ENCODE data around the gene LRP8. TPM values are rescaled to one million over a fixed set of nuclear protein-coding genes. Genes with fewer than 3 reads are reported as not detected.

LRP8 gene
- total and polyA plus RNA-seq, 2 donors (not counting 3 experiments of a cell fraction or from before 2014, with no cell fraction given) = 40.9 to 62.2 TPM

- intact Hi-C loops (cut with micrococcal nuclease) (no loop called here), dilution Hi-C loops (cut with MboI; ENCODE audit: extremely low pct_ligation_motif_present, low sequenced_read_pairs) (no loop called here)
- DNase-seq (ENCODE audit: low read depth, low spot score) (no peak), FAIRE-seq (no peak)
- no peak overlapping the region for H3K9ac ChIP-seq (replicated peaks; ENCODE audit: extremely low read depth, insufficient read depth, low read length)
- H3K27me3 ChIP-seq (ENCODE audit: control insufficient read depth in 2 of 2, insufficient read depth in 2 of 2, low read length in 2 of 2) = no peaks in the 10 kb centered on the region
- peaks cover 38% of the 10 kb centered on the region for H3K79me2 ChIP-seq (ENCODE audit: control insufficient read depth, insufficient read depth, low read length)
- H4K20me1 ChIP-seq (replicated peaks; ENCODE audit: control insufficient read depth, extremely low read depth, insufficient read depth, low read length) = no peaks in the 10 kb centered on the region
- POLR2A ChIA-PET = no interaction called here
- CTCF ChIA-PET = interaction anchor here (1.8 kb wide), 1 partner anchor 99 kb away, joined by 13 read pairs; no protein-coding TSS in a partner anchor
- no peaks in the 10 kb centered on the region for H3K9me3 ChIP-seq (replicated peaks; ENCODE audit: control insufficient read depth, insufficient read depth, low read length)
- H3K4me1 ChIP-seq (ENCODE audit: control insufficient read depth, extremely low read depth, insufficient read depth, low read length) = peaks cover 24% of the 10 kb centered on the region
- no TSS peak for BruUV-seq (replicated peaks)
- no peak overlapping the region for H3K4me2 ChIP-seq (ENCODE audit: insufficient read depth, low read length)
- no peaks in the 10 kb centered on the region for H3K9me1 ChIP-seq (replicated peaks; ENCODE audit: control insufficient read depth, extremely low read depth, insufficient read depth, low read length)
- H3K4me3 ChIP-seq (replicated peaks in 1 of 3; ENCODE audit: insufficient read depth in 1 of 3, low read depth in 1 of 3, low read length in 3 of 3) = no peak overlapping the region
- no peak overlapping the region for H2AFZ ChIP-seq (ENCODE audit: low read depth, low read length)
- TF ChIP-seq MAX (IDR thresholded peaks at IDR 0.05; ENCODE audit: insufficient read depth, insufficient read length) (no peak), CTCF (IDR thresholded peaks at IDR 0.05; ENCODE audit: extremely low read depth in 1 of 2, insufficient read depth in 1 of 2, low read depth in 1 of 2, low read length in 2 of 2) (no peak), POLR2AphosphoS5 (IDR thresholded peaks at IDR 0.05; ENCODE audit: insufficient read depth, low read depth, low read length) (no peak), MYC (IDR thresholded peaks at IDR 0.05; ENCODE audit: low read depth, low read length) (no peak), POLR2A (IDR thresholded peaks at IDR 0.05; ENCODE audit: low read depth, low read length) (no peak), JUN (IDR thresholded peaks at IDR 0.05; ENCODE audit: borderline replicate concordance, insufficient read depth, insufficient read length, low read depth) (no peak), EZH2 (IDR thresholded peaks at IDR 0.05; ENCODE audit: borderline replicate concordance, low read depth, low read length, severe bottlenecking) (no peak), FOS (IDR thresholded peaks at IDR 0.05; ENCODE audit: borderline replicate concordance, insufficient read depth, low read length) (no peak), GATA2 (IDR thresholded peaks at IDR 0.05; ENCODE audit: insufficient read depth, insufficient read length, low read depth, low read length) (no peak)
- no peak overlapping the region for H3K27ac ChIP-seq (ENCODE audit: insufficient read depth, low read depth, low read length)
- peaks cover 0 to 1% of the 10 kb centered on the region in 2 experiments for H3K36me3 ChIP-seq (ENCODE audit: control insufficient read depth in 2 of 2, extremely low read depth in 1 of 2, insufficient read depth in 2 of 2, low read length in 2 of 2)
Measured at GRCh38 chr1:53294061-53294460, 33.8 kb downstream of the LRP8 start.
